NOMO-1 (cell line): Measurements from ENCODE around the gene DUSP3.

Experiments
- DNase-seq, 2 experiments: peaks; one replicate each; lab custom pipeline; 2025; ENCODE audit not compliant: unreplicated experiment in 2 of 2; lab: John Stamatoyannopoulos, UW

The DUSP3 gene

DNA sequence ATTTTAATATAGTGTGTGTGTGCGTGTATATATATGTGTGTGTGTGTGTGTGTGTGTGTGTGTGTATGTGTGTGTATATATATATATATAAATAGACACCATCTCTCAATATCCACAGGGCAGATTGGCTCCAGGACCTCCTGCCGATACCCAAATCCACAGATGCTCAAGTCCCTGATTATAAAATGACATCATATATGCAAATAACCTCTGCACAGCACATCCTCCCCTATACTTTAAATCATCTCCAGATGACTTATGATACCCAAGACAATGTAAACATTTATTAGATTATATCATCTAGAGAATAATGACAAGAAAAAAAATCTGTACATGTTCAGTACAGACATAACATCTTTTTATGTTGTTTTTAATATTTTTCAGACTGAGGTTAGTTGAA is 7.8 kb downstream of the DUSP3 start:
- no peak for DNase-seq

DNA sequence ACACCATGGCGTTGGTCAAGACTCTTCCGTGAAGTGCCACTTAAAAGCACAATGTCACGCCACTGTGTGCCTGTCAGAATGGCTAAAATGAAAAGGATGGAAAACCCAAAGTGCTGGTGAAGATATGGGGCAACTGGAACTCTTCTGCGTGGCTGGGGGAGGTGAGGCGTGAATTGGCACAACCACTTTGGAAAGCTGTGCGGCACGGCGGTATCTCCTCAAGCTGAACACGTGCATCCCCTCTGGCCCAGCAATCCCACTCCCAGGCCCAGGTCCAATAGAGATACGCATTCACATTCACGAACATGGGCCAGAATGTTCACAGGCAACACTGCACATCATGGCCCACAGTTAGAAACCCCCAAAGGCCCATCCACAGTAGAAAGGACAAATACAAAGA is 8.9 kb downstream of the DUSP3 start:
- DNase-seq, result no peak

DNA sequence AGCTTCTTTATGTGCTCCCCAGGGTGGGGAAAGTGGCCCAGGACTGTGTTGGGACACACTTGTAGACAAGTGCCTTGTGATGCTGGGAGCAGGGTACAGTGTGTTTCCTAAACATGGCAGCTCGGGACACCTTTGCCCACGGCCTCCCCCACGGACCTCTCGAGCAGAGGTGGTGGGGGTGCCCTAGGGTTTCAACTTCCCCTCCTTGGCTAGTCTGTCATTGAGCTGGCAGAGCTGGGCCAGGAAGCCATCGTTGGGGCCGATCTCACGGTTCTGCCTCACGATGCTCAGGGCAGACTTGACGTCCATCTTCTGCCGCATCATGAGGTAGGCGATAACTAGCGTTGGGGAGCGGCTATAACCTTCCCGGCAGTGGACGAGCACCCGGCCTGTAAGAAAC is 9.4 kb downstream of the DUSP3 start:
- DNase-seq, result no peak

DNA sequence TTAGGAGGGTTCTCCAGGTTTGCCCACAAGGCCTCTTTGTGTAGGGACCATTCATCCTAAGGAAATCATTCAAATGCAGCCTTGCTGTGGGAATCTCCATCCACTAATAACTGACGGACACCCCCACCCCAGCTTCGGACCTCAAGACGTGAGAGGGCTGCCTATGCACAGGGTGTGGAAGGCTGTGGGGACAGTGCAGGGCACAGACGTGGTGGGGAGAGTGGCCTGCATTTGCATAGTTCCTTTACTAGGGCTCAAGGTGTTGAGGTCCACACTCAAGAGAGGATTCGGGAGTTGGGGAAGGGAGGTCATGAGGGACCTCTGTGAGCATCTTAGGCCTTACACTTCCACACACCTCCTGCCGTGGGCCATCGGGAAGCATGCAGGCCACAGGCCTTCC is 9.8 kb downstream of the DUSP3 start:
- no peak for DNase-seq

DNA sequence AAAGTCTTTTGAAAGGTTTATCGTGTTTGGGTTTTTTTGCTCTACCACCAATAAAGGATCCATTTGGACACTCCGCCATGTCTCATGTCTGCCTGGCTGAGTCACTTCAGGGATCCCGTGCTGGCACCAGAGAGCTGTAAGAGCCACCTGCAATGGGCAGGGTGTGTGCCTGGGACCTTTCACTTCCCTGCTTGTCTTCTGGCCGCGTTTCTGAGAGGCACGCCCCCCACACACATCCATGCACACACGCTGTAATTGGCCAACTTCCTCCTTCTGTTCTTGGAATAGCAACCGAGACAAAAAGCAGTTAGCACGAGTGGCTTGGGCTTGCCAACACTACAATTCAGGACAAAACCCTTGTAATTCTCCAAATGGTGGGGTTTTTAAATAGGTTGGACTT is 10.4 kb downstream of the DUSP3 start:
- DNase-seq, result peak; percentile 96 to 97

DNA sequence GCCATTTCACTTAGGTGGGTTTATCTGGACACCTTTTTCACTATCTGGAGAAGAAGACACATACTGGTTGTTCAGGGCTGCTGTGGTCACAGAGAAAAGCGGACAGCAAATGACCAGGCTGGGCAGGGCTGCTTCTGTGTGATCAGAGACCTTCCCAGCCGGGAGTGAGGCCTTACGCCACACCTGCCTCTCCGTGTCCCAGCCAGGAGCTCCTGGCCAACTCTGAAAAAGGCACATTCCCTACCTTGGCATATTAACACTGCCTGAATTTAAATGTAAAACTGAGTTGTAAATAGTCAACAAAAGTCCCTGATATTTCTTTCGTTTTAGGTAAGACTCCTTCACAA is 11.1 kb downstream of the DUSP3 start:
- no peak for DNase-seq

DNA sequence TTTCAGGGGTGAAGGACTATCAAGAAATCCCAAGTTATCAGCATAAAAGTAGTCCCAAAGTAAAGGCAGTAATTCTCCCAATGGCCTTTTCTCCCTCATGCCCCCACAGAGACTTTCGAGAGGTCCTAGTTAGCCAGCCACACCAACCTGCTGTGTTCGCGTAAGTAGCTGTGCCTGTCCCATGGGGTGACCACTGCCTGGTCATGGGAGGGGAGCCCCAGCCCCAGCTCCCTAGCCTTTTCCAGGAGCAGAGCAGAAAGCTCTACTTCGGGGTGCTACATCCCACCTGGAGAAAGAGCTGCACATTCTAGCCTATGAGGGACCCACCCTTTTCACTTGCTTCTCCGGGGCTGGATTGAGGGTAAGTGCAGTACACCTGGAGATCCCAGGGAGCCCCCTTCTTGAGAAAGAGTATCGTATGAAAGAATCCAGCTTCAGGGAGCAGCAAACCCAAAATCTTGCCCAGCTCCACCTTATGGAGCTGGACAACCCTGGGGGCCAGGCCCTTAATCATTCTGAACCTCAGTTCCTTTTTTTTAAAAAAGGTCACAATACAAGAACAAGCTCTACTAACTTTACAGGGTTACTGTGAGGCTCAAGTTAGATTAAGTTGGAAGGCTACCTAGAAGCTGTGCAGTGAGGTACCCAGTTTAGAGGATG is 11.6 kb downstream of the DUSP3 start:
- DNase-seq, result peak in 1 of 2 experiments; percentile 35

DNA sequence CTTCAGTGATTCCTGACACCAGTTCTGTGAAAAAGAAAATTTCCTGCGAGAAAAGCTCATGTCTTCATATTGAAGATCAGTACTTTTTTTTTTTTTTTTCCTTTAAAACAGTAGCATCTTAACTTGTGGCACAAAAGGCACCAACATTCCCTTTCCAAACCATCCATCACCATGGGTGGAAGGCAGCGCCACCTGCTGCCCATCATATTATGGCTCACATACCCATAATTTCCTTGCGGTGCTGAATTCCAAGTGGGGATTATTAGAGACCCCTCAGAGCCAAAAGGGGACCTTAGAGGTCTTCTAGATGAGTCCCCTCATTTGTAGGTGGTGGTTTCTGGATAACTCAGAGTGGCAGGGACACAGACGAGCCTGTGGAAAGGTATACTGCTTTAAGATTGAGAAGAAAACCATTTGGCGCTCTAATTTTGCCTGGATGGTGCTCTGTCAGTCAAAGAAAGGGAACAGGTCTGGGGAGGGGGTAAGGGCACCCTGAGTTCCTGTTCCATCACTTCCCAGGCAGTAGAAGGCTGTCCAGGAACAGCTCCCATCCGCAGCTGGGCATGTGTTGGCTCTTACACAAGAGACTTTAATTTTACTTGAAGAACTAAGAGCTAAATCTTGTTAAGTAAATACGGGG is 12.2 kb downstream of the DUSP3 start:
- peak in 1 of 2 experiments; percentile 11 for DNase-seq

DNA sequence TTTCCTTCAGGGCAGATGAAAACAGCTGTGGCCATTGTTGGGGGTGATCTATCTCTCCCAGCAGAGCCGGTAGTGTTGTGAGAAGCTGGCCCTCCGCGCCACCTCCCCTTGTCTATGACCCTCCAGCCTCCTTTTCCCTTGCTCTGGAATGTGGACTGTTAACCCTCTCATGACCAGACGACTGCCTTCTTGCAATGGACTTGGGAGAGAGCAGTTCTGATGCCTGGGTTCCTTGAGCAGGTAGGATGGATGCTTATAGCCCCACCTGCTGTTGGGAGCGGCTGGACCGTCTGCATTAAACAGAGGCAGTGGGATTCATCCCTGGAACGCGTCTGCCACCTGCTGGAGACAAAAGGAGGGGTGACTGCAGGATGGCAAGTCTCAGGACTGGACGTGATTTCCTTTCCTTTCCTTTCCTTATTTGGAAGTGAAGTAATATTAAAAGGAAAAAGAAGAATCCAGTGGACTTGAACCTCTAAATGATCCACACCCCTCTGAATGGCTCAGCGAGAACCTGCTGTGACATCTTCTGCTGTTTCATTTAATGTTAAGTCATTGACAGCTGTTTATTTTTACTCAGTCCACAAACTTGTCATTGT is 18.4 kb downstream of the DUSP3 start:
- peak; percentile 51 to 67 for DNase-seq

DNA sequence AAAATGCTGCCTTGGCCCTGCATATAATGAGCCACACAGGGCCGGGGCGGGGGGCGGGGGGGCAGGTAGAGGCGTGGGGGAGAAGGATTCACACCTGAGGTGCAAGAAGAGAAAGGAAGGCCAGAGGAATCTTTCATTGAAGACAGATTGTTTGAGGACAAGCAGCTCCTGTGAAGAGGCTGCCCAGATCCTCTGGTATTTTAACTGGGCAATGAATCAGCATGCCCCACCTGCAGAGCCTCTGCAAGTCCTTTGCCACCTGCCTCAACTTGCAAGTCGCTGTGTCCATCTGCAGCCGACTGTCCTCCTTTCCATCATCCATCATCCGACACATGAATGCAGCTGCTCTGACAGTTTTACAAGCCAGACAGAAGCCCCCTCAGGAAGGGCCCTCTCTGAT is 18.9 kb downstream of the DUSP3 start:
- no peak for DNase-seq

DNA sequence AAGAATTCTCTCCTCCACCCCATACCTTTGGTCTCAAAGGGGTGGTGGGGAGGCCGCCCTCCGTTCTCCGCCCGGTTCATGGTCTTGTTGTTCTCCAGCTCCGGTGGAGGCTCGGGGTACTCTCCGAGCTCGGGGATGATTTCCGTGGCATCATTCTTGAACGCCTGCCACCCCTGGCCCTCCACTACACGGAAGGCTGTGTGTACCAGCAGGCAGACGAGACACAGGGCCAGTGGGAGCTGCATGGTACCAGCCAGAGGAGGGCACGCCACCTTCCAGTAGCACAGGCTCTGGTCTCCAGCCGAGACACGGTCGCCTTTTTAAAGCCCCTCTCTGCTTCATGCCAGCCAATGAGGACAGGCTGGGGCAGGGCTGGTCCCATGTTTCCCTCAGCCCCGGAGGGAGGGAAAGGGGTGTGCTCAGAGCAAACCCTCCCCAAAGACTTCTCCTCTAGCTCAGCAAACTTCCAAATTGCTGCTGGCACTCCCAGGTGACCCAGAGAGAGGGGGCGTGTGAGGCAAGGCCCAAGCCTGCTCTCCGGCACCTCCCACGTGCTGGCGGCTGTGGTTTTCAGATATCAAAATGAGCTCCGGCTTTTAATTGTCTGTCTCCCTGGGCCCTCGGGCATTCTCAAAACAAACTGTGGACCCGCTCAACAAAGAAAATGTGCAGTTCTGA is 20.1 kb downstream of the DUSP3 start, which contains the start of gene SOST:
SOST (minus strand) TSS at position 295 of the 678 bp plus-strand sequence; CDS start at position 245, 50 bp downstream.
- no peak for DNase-seq

DNA sequence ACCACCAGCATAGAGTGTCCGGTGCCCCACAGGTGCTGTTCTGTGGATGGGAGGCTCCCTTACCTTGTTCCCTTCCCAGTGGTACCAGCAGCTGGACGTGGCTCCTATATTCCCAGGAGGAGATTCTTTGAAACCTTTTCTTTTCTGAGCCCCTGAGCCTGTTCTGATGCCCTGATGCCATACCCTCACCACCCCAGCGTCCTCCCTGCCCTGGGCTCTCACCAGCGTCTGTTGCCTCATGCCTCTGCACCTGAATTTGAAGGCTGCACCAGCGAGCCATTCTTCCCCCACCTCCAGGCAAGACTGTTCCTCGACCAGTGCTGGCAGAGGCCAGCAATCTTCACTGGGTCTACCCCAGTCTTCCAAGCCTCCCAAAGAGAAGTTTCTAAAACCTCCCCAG is 20.7 kb downstream of the DUSP3 start:
- DNase-seq, result no peak

DNA sequence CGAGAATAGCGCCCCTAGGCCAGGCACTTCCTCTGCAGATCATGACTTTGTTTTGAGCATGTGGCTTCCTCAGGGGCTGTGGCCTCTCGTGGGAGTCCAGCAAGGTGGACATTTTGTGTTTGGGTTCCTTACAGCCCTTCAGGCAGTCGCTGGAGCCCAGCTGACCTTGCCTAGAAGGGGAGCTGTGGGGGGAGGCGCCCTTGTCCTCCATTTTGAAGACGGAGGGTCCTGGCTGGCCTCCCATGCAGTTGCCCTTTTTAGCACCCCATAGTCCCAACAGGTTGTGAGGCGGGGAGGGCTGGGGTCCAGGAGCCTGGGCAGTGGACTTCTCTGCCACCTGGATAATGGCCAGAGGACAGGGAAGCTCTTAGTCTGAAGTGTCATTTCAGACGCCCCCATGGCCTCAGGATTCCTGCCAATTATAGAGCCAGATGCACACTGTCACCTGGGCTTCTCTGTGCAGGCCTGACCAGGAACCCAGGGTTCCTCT is 21.6 kb downstream of the DUSP3 start:
- no peak for DNase-seq

DNA sequence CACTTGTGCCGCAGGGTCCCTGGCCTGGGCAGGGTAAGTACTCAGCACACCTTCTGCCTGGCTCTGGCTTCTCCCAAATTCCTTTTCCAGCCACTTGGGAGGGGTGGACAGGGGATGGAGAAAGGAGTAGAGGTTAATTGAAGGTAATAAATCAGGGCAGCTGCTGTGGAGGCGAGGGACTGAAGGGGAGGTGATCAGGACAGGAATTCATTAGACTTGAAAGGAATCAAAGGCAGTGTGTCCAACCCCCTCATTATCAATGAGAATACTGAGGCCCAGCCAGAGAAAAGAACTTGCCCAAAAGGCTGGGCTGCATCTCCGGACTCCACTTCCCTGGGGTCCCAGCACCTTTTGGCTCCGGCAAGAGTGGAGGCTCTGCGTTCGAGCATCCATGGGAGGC is 22.6 kb downstream of the DUSP3 start:
- DNase-seq, result no peak

DNA sequence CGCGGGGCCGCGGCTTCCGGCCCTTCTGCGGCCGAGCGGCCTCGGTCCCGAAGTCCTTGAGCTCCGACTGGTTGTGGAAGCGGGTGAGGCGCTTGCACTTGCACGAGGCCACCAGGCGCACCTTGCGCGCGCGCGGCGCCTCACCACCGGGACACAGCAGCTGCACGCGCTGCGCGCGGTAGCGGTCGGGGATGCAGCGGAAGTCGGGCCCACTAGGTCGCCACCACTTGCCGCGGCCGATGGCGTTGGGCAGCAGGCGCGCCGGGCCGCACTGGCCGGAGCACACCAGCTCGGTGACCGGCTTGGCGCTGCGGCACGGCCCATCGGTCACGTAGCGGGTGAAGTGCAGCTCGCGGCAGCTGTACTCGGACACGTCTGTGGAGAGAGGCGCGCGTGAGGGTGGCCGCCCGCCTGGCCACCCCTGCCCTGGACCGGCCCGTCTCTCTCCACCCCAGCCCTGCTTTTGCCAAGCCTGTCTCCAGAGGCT is 23.3 kb downstream of the DUSP3 start:
- no peak for DNase-seq

DNA sequence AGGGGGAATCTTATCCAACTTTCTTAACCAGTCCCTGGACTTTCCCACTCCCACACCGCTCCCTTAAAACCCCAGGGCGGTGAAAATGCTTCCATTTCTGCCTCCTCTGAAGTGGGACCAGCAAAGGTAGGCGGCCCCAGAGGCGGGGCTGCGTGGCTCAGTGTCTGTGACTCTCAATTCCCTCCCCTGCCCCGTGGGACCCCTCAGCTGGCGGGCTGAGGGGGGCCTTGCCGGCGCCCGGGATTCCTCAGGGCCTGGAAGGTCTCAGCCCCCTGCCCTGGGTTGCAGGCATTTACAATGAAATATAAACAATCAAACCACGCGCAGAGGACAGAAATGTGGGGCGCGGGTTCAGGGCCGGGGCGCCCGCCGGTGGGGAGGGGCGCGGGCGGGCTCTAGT is 23.8 kb downstream of the DUSP3 start:
- no peak for DNase-seq

DNA sequence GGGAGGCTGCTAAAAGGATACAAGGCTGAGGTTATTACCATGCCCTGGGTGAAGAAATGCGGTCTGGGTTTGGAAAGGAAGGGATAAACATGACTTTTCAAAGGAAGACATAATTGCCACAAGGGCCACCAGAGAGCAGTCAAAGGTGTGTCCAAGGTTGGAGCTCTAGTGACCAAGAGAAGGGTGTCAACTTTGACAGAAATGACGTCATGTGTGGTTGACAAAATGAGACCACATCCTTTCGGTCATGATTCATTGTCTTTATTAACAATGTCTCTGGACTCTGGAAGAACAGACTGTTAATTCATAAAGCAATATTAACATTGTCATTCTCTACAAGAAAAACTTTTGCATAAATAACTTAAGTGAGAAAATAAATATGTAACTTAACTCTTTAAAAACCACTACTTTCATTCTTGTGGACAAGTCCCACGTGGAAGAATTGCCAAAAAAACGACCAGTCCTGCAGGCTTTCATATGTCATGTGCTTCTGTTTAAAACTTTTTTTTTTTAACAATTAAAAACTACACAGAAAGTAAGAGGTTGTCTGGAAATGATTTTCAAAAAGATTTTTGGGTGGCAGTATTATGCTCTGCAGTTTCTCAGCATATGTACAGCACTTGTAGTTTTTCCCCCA is 25.2 kb downstream of the DUSP3 start:
- peak in 1 of 2 experiments; percentile 50 for DNase-seq

DNA sequence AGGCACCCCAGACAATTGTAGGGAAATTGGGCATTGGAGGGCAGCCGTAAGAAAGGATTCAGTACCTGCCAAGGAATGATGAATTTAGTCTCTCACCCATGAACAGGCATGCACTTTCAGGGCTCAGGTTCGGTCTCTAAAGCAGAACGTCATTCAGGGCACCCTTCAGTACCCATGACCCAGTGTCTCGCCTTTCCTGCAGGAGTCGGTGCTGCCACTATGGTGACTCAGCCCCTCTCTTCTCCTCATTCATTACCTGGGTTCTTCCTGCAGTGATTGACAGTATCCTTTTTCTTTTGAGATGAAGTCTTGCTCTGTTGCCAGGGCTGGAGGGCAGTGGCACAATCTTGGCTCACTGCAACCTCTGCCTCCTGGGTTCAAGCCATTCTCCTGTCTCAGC is 28.6 kb downstream of the DUSP3 start:
- DNase-seq, result no peak

DNA sequence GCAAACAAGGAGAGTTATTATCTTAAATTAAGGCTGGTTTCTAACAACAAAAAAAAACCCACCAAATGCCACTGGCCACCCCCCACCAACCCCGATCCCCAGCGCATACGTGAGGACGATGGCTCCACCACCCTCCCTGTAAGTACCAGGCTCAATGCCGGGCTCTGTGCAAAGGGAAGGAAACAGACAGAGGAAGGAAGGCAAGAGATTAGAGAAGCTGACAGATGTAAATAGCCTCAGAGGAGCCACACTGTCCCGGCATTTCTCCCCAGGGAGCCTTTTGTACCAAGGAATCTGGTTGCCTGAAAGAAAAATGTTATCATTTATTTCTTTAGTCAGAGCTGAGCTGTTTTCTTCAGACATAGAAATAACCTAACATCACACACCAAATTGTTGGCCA is 33.2 kb downstream of the DUSP3 start:
- DNase-seq, result peak in 1 of 2 experiments; percentile 24

DNA sequence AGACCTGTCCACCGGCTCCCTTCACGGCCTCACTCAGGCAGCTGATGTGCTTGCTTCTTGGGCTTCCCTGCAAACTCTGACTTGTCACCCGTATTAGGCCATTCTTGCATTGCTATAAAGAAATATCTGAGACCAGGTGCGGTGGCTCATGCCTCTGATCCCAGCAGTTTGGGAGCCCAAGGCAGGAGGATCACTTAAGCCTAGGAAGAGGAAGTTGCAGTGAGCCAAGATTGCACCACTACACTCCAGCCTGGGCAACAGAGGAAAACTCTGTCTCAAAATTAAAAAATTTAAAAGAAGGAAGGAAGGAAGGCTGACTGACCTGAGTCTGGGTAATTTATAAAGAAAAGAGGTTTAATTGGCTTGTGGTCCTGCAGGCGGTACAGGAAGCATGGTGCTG is 37.1 kb downstream of the DUSP3 start:
- no peak for DNase-seq

DNA sequence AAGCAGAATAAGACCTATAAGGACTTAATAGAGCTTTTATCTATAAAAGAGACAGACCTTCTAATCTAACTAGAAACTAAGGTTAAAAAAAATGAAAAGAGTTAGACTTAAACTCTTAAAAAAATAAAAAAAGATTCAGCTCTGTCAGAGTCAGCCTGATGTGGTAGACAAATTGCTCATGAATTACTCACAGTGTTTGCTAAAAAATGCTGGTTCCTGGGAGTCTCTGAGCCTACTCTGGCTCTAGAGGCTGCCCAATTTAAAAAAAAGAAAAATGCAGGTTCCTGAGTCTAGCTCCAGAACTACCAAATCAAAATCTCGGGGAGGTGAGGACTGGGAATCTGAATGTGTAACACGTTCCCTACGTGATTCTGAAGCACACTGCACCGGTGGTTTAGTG is 38.2 kb downstream of the DUSP3 start:
- DNase-seq, result no peak
